NCI-H82 treated with DMSO at 0.1 percent for 48 hours (cell line): Measurements from ENCODE around the gene TAS2R40.
"Not testable (repeated sequence)": the region's sequence is repeated elsewhere in the genome, so short reads cannot be mapped to it uniquely, and the experiment has no call there.

ENCODE experiments used
- DNase-seq: peaks from one replicate; lab custom pipeline; 2025; ENCODE audit not compliant: unreplicated experiment; lab: John Stamatoyannopoulos, UW

The TAS2R40 gene

DNA sequence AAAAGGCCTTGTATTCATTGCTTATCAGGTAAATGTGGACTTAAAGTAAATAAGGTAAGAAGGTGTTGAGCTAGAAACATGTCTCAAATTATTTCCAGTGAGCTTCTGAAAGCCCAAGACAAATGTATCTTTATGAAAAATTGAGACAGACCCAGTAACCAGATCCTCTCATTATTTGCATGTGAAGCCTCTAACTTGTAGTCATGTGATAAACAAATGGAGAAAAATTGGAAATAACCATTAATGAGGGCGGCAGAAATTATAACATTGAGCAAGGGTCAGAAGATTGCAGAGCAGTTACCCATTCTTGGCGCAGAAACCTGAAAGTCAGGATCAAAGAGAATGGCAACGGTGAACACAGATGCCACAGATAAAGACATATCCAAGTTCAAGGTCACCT is at the start of gene TAS2R40:
TSS of gene TAS2R40 (plus strand) at position 301 of the 400 bp plus-strand sequence. CDS start at position 343, 42 bp downstream.
- no peak for DNase-seq

DNA sequence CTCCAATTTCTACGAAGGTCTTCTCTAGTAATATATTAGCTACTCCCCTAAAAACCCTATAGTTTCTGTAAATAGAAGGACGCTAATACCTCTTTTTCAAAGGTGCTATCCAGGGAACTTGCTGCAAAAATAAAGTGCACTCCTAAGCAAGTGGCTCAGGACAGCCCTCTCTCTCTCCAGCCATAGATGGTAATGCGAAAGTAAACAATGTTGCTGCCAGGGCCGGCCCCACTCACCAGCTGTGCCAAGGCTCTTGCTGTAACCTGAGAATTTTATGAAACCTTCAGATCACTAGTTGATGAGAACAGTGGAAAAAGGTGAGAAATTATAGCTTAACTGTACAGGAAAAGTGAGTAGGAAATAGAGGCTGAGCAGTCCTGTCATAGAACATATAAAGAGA is 49.5 kb upstream of the TAS2R40 start:
- DNase-seq: no peak

GRCh38 chr7:143176128-143176527 is 45.7 kb upstream of the TAS2R40 start:
- no peak for DNase-seq

- no peak for DNase-seq
Measured at GRCh38 chr7:143177374-143178119, 44.3 kb upstream of the TAS2R40 start.

DNA sequence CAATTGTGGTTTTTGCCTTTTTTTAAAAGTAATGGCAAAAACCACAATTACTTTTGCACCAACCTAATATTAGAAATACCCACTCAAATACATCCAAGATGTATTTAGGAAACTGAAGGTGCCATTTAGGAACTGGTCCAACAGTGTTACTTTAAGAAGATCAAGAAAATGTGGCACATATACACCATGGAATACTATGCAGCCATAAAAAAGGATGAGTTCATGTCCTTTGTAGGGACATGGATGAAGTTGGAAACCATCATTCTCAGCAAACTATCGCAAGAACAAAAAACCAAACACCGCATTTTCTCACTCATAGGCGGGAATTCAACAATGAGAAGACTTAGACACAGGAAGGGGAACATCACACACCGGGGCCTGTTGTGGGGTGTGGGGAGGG is 41.1 kb upstream of the TAS2R40 start:
- not testable (repeated sequence) for DNase-seq

- no peak for DNase-seq
Measured at GRCh38 chr7:143181349-143181748, 40.5 kb upstream of the TAS2R40 start.

DNA sequence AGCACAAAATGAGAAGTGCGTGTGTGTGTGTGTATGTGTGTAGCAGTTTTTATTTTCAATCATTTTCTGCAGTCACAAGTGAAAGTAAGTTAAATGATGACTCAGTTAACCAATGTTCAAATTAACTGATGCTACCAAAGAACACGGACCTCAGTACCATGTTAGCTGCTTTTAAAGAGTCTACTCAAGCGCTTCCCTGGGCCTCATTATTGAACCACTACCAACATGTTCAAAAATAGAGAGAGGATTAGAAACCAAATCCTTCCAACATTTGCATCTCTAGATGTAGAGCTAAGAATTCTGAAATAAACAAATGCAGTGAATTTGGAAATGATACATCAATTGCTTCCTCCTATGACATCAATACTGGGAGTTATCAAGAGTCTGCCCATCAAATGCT is 38.8 kb upstream of the TAS2R40 start, which contains the start of gene TAS2R39:
TSS of gene TAS2R39 (plus strand) at position 396 of the 400 bp plus-strand sequence. CDS start at position 396, 0 bp downstream.
- no peak for DNase-seq

- no peak for DNase-seq
Measured at GRCh38 chr7:143185551-143185950, 36.3 kb upstream of the TAS2R40 start.

- DNase-seq: no peak
Measured at GRCh38 chr7:143188994-143189393, 32.8 kb upstream of the TAS2R40 start.

DNA sequence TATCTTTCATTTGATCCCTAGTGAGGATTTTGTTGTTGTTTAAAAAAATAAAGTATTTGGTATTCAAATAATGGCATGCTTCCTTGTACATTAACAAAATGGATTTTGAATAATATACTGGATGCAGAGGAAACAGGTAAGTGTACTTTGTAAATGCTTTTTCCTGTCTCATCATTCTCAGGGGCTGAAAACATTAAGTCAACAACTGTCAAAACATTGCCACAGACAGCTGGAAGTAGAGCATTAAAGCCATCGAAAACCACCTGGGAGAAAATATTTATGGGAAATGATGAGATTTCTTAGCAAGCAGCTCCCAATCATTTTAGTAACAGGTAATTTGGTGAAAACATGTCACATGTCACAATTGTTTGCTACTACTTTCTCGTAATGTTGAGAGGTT is 28.0 kb upstream of the TAS2R40 start:
- DNase-seq: no peak

DNA sequence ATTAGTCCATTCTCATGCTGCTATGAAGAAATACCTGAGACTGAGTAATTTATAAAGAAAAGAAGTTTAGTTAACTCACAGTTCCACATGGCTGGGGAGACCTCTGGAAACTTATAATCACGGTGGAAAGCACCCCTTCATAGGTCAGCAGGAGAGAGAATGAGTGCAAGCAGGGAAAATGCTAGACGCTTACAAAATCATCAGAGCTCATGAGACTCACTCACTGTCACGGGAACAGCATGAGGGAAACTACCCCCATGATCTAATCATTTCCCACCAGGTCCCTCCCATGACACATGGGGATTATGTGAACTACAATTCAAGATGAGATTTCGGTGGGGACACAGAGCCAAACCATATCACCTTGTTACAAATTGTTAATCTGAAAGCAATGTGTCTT is 22.8 kb upstream of the TAS2R40 start:
- DNase-seq: no peak

DNA sequence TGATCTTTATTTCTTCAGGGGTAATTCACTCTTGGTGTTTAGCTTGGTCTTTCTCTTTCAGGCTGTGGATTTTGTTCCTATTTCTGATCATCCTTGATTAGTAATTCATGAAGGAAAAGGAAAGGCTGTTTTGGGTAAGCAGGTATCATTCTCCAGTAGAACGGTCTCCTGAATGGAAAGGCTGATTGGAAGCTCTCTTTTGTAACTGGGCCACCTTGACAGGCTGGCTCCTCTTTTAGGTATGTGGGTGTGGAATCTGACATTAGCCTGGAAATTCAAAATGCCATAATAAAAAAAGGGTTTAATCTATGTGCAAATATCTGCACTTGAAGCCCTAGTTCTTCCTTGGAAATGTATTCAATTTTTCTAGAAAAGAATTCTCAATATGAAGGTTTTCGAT is 19.7 kb upstream of the TAS2R40 start:
- no peak for DNase-seq

DNA sequence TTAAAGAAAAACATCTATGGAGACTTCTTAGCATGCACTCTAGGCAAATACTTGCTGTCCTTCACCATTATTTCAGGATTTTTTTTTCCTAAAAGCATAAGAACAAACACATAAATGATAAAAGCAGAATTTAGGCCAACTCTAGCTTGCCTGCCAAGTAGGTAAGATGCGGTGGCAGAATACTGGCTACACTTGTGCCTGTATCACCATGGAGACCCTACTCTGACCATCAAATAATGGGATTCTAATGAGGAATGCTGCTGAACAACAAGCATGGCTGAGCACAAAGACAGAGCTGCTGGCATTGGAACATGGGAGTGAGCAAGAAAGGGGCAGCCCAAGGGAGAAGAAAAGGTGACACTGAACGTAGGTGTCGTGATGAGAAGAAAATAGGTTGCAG is 18.5 kb upstream of the TAS2R40 start:
- no peak for DNase-seq

- DNase-seq: no peak
Measured at GRCh38 chr7:143205560-143206293, 16.1 kb upstream of the TAS2R40 start.

- DNase-seq: no peak
Measured at GRCh38 chr7:143210541-143210940, 11.3 kb upstream of the TAS2R40 start.

DNA sequence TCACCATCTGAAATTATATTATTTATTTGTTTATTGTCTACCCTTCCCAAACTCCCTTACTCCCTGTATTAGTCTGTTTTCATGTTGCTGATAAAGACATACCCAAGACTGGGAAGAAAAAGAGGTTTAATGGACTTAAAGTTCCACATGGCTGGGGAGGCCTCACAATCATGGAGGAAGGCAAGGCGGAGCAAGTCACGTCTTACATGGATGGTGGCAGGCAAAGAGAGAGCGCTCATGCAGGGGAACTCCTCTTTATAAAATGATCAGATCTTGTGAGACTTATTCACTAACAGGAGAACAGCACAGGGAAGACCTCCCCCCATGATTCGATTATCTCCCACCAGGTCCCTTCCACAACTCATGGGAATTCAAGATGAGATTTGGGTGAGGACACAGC is 8.4 kb upstream of the TAS2R40 start:
- not testable (repeated sequence) for DNase-seq

DNA sequence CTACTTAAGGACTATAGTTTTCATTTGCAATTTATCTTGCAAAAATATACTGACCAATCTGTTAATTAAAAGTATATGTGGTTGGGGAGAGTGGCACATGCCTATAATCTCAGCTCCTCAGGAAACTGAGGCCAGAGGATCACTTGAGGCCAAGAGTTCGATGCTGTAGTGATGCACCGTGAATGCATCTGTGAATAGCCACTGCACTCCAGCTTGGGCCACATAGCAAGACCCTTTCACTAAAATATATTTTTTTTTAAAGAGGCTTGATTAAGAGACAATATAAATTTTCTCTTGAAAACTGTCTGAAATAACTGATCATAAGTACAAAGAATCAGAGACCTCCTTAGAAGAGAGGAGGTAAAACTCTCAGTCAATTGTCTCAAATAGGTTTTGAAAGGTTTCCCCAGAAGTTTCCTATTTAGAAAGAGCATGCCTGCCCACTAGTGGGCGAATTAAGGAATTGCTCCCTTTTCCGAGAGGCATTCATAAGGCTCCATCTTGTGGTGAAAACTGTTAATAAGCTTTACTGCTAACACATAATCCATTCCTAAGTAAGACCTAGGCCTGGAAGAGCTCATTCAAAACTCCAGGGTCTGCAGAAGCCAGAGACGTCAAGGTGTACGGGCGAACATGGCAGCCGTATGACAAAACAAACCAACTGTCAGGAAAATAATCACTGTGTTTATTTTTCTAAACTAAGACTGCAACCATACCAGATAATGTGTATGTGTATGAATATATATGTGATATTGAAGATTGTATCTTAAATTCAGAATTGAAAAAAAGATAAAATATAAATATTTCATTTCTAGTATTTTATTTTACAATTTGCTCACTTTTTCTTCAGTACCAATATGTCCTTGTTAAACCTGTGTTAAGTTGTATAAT is 6.8 kb upstream of the TAS2R40 start:
- peak; percentile 87 for DNase-seq

DNA sequence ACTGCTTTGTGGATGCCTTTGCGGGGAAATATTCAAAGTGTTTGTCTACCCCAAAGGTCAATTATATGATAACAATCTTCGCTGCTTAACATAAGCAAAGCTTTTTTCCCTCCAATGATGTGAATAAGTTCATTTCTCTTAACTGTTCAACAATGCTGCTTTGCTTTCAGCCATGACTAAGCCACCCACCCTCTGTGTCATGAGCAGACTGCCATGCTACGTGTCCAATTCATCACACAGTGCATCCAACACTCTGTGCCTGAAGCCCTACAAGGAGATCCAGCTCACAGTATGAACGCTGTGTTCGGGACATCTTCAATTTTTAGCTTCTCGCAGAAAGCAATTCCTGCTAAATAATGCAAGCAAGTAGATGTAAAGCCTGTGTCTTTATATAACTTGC is 5.7 kb upstream of the TAS2R40 start:
- no peak for DNase-seq

DNA sequence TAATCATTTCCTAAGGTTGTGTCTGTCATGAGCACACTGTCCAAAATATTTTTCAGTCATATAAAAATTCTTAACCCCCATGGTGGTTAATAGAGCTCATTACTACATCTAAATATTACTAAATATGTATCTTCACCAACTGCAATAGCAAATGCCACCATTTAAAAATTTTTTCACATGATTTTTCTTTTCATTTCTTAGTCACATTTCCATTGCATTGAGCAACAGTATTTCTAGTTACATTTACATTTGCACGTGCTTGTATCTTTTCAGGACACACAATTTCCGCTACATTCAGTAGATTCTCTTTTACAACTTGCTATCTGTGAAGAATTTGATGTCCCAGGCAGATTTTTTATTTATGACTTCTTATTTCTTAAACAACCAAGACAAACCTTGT is 5.2 kb upstream of the TAS2R40 start:
- no peak for DNase-seq

DNA sequence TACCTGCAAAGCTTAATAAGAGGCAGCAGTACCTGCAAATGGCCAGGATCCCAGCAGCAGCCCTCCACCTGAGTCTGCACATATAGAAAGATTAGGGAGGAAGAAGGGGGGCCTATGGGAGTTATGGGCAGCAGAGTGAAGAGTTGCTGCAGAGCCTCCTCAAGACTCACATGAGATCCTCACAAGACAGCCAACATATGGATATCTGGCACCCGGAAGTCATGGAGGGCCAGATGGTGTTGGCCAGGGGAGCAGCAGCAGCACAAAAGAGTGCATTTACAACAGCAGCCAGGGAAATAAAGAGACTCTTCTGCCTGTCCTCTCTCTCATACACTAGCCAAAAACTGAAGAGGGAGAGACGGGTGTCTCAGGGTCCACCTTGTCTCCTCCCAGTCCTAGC is 4.0 kb upstream of the TAS2R40 start:
- DNase-seq: no peak

DNA sequence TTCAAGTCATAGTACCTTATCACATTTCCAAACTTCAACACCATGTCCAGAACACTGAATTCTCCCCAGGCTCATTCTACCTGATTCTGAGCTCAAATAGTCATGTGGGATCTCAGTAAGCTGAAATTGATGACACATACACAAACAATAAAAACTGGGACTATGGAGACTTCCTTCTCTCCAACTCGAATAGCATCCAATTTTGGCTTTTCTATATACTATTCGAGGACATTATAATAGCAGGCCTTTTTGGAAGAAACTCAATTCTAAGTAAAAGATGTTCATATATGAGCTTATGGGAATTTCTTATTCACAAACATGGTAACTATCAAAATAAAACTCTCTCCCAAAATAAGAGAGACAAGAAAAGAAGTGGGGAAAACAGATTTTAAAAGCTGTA is 551 bp upstream of the TAS2R40 start:
- DNase-seq: no peak
